KOPT-K1 (cell line): ENCODE results near the gene SYK.

Source experiments
- H3K27ac ChIP-seq: fragments of 200-600 bp; sonication (generic); 2 replicates; pipeline ENCODE4 v1.5.1; 2016; ENCODE audit warnings: antibody characterized with exemption, mild to moderate bottlenecking, low read depth, low read length; ENCODE audit not compliant: poor library complexity, severe bottlenecking
- H3K36me3 ChIP-seq: fragments of 200-600 bp; sonication (generic); 2 replicates; pipeline ENCODE4 v1.5.1; 2017; ENCODE audit warnings: antibody characterized with exemption, mild to moderate bottlenecking, low read length, moderate library complexity; ENCODE audit not compliant: insufficient read depth
- H3K9me3 ChIP-seq: fragments of 200-600 bp; sonication (generic); 2 replicates; pipeline ENCODE4 v1.5.1; 2017; ENCODE audit warnings: antibody characterized with exemption, low read length, mild to moderate bottlenecking; ENCODE audit not compliant: insufficient read depth, poor library complexity, severe bottlenecking

SYK gene

DNA sequence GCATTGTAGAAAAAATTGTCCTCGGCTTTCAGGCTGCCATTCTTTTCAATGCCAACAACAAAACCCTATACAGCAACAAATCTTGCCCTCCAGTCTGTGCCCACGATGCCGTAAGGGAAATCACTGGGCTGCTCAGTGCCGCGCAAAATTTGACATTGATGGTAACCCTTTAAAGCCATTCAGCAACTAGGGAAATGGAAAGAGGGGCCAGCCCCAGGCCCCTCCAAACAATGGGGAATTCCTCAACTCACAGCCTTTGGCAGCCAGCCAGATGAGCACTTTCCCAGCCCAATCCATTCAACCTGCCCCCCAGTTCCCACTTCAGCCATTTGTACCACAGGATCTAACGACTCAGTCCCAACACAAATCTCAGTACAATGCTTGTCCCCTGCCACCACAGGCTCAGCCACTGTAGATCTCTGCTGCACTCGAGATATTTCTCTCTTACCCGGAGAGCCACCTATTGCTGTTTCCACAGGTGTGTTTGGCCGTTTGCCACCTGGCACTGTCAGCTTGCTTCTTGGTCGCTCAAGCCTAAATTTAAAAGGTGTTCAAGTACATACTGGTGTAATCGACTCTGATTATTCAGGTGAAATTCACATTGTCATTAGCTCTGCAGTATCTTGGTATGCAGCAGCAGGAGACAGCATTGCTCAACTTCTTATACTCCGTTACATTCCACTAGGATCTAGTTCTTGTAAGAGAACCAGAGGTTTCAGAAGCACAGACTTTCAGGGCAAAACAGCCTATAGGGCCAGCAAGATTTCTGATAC is 103.3 kb downstream of the SYK start:
- H3K36me3 ChIP-seq, result no peaks in the 10 kb centered on the region

DNA sequence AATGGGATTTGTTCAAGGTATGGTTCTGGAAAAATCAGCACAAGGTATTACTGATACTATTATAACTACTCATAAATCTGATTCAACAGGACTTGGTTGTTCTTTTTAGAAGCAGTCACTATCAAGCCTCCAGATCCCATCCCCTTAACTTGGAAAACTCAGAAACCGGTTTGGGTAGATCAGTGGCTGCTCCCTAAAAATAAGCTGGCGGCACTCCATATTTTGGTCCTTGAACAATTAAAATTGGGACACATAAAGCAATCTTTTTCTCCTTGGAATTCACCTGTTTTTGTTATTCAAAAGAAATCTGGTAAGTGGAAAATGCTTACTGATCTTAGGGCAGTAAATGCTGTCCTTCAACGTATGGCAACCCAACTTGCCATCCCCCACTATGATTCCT is 104.2 kb downstream of the SYK start:
- Histone ChIP-seq H3K27ac (no peak overlapping the region), H3K9me3 (no peaks in the 10 kb centered on the region), H3K36me3 (no peaks in the 10 kb centered on the region)

More for the DNA sequence above, 103.3 kb downstream of the SYK start:
- no peaks in the 10 kb centered on the region for H3K9me3 ChIP-seq
- H3K27ac ChIP-seq, result no peak overlapping the region

DNA sequence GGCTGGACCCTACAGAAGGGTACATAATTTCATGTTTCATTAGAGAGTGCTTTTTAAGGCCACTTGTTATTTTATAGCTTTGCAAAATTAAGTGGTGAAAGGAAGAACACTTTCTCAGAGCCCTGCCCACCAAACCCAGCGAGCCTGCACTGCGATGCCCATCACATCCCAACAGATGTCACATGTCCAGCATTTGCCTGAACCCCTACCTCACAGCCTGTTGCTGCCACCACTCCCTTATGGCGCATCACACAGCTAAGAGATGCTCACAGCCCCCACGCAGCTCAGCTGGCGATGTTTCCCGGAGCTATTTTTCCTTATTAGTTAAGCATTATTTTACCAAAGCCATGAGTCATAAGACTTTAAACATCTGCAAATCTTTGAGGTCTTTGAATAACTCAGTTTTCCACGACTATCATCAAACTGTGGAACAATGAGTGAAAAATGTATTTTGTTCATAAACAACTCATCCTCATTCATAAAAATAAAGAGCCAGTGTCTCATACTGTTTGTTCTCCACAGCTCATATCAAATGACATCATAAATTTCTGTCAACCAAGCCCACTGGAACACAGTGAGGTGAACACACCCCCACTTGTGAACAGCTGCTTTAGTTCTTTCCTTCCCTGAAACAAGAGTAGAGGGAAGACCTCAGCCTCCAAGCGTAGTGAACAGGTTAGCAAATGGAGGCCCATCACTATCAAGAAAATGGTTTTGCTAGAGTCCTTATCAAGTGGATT is 104.9 kb downstream of the SYK start:
- no peak overlapping the region for H3K27ac ChIP-seq
- H3K36me3 ChIP-seq, result no peaks in the 10 kb centered on the region
- no peaks in the 10 kb centered on the region for H3K9me3 ChIP-seq

DNA sequence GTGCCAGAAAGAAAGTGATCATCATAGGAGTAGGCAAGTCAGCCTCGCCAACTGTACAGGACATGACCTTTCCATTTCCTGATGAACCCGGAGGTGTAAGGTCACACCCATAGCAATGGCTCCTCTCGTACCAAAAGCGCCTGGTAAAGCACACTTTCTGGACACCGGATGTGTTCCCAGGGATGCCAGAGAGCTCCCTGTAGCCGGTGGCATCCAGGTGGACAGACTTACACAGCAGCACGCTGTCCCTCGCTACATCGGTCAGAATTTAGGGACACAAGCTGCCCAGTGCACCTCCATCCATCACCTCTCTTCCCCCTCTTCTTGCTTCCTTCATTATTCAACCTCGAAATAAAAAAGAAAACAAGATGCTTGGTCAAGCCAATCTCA is 105.4 kb downstream of the SYK start:
- H3K36me3 ChIP-seq, result no peaks in the 10 kb centered on the region
- H3K9me3 ChIP-seq, result no peaks in the 10 kb centered on the region
- H3K27ac ChIP-seq, result no peak overlapping the region

DNA sequence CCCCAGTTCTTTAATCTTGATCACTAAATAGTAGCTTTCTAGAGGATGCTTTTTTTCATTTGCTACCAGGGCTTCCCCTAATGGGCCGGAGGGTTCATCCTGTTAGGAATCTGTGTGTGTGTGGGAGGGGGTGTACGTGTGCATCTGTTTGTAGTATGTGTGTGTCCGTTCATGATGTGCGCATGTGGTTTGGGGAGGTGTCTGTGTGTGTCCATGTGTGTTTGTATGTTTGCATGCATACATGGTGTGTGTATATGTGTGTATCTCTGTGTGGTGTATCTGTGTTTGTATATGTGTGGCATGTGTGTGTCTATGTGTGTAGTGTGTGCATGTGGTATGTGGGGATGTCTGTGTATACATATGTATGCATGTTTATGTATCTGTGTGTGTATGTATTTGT is 106.2 kb downstream of the SYK start:
- H3K9me3 ChIP-seq, result no peaks in the 10 kb centered on the region
- H3K36me3 ChIP-seq, result no peaks in the 10 kb centered on the region
- no peak overlapping the region for H3K27ac ChIP-seq

DNA sequence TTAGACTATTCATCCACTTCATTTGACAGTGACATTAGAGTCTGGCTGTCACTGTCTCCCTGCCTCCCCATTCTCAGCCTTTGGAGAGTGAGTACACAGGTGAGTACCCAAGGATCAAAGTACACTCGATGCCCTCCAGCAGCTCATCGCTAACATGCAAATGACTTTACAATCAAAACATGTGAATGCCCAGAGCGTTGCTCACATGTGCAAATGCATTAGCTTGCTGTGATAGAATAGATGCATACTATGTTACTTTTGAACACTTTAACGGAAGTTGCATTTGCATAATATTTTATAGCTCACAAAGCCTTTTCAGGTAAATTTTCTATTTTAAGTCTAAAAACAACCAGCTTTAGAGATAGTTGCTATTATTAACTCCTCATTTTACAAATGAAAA is 107.6 kb downstream of the SYK start:
- Histone ChIP-seq H3K9me3 (no peaks in the 10 kb centered on the region), H3K27ac (no peak overlapping the region), H3K36me3 (no peaks in the 10 kb centered on the region)

DNA sequence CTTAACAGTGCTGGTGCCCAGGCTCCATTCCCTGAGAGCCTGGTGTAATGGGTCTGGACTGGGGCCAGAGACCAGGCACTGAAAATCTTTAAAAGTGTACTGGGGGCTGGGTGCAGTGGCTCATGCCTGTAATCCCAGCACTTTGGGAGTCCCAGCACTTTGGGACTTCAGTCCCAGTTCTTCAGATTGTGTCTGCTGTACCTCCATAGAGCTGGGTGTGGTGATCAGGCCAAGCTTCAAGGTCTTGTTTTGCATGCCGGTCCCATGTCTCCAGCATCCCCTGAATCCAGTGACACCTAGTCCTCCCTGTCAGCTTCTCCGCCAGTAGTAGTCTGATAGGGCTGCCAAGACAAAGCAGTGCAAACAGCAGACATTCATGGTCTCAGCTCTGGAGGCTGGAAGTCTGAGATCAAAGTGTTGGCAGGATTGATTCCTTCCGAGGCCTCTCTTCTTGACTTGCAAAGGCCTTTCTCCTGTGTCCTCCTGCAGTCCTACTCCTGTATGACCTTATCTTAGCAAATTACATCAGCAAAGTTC is 108.2 kb downstream of the SYK start:
- no peaks in the 10 kb centered on the region for H3K9me3 ChIP-seq

DNA sequence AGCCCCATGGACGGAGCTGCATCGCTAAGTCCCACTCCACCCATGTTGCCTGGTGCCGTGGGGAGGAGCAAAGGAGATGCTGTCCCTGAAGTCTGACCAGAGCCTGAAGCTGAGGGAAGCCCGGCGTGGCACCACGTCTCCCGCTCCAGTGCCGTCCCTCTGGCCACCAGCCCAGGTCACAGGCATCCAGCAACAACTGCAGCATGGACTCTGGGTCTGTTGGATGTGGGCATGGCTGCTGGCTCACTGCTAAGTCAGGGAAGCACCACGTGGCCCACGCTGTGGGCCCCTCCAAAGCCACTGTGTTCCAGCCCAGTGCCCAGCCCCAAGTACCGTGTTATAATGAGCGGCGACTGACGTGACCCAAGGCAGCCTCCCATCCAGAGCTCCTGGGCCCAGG is 112.6 kb downstream of the SYK start:
- no peaks in the 10 kb centered on the region for H3K9me3 ChIP-seq
- H3K36me3 ChIP-seq, result no peaks in the 10 kb centered on the region
- H3K27ac ChIP-seq, result no peak overlapping the region

More for the DNA sequence above, 108.2 kb downstream of the SYK start:
- Histone ChIP-seq H3K27ac (no peak overlapping the region), H3K36me3 (no peaks in the 10 kb centered on the region)

DNA sequence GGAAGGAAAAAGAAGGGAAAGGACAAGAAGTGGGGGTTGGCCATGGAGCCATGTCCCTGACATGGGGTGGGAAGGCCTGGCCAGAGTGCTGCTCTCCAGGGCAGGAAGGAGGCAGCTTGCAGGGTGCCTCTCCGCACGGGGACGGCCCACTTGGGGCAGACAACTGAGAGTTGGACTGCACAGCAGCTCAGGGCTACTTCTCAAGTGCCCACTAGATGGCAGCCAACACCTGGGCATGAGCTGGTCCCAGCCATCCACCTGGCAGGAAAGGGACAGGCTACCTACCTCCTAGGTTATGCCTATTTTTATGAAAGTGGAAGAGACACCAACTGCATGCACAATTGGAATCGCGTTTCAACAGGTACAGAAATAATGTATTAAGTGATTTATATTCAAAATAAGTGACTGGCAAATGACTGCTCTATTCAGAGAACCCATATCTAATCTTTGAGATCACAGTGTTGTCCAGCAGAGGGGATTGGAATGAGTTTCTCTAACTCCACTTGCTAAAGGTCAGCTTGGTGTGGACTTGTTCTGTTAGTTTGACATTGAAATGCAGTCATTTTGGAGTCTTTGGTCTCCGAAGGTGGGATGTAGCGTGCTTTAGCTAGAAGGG is 113.4 kb downstream of the SYK start:
- Histone ChIP-seq H3K27ac (no peak overlapping the region), H3K9me3 (no peaks in the 10 kb centered on the region)

DNA sequence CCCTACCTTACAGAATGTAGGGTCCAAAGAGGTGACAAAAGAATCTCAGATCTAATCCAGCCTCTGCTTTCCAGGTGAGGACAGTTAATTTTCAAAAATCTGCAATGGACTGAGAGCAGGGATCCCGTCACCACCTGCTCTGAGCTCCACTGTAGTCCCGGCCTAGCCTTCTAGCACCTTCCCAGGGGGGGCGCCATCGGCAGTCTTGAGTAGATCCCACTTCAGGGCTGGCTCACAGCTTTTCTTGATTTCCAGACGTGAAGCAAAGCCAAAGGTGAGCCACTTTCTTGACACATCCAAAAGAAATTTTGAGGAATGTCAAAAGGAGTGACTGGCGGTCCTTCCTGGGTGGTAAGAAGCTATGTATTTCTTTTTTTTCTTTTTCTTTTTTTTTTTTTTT is 114.1 kb downstream of the SYK start:
- no peaks in the 10 kb centered on the region for H3K9me3 ChIP-seq
- H3K36me3 ChIP-seq, result no peaks in the 10 kb centered on the region
- no peak overlapping the region for H3K27ac ChIP-seq

More for the DNA sequence above, 113.4 kb downstream of the SYK start:
- no peaks in the 10 kb centered on the region for H3K36me3 ChIP-seq

DNA sequence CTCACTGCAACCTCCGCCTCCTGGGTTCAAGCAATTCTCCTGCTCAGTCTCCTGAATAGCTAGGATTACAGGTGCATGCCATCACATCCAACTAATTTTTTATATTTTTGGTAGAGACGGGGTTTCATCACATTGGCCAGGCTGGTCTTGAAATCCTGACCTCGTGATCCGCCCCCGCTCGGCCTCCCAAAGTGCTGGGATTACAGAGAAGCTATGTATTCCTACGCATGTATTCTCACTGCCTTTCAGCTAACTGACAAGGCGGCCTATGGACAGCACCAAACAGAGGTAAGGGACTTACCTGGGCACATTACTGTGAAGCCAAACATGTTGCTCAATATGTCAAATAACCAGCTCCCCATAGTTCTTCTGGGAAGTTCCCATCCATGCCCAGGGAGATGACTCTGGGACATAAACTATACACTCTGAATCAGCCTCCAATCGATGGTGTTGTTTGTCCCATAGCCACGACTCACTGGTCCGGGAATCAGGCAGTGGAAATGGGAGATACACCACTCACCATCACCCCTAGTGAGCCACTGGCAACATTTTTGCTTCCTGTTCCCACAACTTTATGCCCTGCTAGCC is 114.6 kb downstream of the SYK start:
- Histone ChIP-seq H3K27ac (no peak overlapping the region), H3K9me3 (no peaks in the 10 kb centered on the region), H3K36me3 (no peaks in the 10 kb centered on the region)

DNA sequence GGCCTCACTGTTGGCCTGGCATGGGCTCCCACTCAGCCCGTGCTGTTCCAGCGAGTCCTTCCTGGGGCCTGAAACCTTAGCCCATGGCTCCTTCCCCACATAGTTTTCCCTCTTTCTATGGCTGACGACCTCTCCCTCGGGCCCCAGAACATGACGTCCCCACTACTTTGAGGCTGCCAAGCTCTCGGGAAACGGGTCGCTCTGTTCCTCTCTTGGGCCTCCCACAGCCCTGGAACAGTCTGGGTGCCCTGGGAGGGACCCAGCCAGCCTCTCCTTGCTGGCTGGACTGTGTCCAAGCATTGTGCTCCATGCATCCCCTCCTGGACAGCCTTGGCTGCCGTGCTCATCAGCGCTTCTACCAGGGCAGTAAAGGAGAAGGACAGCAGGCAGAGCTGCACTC is 118.3 kb downstream of the SYK start:
- Histone ChIP-seq H3K36me3 (no peaks in the 10 kb centered on the region), H3K27ac (no peak overlapping the region), H3K9me3 (no peaks in the 10 kb centered on the region)

DNA sequence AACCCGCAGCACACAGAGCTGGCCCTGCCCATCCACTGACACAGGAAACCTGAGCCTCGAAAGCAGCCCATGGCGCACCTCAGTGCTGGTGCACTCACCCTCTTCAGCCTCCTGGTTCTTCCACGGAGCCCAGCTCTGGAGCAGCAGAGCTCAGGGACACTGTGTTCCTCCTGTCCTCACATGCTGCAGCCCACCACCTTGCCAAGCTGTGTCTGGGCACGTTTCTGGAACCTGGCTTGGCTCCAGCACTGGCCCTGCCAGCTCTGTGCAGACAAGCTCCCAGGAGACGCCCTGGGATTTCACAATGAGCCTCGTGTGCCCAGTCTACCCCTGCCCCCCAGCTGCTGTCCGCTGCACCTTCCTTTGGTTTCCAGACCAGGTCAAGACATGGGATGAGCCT is 119.5 kb downstream of the SYK start:
- H3K9me3 ChIP-seq, result no peaks in the 10 kb centered on the region
- no peak overlapping the region for H3K27ac ChIP-seq
- no peaks in the 10 kb centered on the region for H3K36me3 ChIP-seq

DNA sequence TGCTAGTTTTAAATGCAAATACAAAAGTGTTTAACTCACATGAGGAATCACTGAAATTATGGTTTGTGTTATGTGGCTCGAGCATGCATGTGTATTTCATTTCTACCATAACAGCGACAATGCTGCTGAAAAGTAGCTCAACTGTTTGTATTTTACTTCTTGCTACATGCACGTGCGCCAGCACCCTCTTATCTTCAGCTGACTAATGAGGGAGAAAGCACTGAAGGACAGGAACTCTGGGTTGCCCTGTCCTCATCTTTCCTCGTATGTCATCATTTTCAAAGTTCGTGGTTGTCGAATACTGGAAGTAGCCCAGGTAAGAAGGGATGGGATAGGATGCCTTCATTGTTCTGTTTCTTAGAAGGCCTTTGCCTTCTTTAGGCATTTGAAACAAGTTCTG is 120.3 kb downstream of the SYK start:
- Histone ChIP-seq H3K27ac (no peak overlapping the region), H3K36me3 (no peaks in the 10 kb centered on the region), H3K9me3 (no peaks in the 10 kb centered on the region)
